ENCODE measurements around the gene STK25.

GRCh38 chr2:241548451-241548835 is 40.1 kb upstream of the STK25 start:
- TF ChIP-seq CTCF (IDR thresholded peaks at IDR 0.05) (no peak), POLR2A (IDR thresholded peaks at IDR 0.05) (no peak)

All from stomach (tissue), 4 donors.